Stimulated activated CD4-positive, alpha-beta T cell treated with anti-CD3 and anti-CD28 coated beads, Interleukin-15, amount 100 ng/mL, for 48 hours (primary cell): ENCODE data around the gene ADARB1.

Source experiments
- DNase-seq, 2 donors: peaks; one replicate each; pipeline ENCODE4 v3.0.0-alpha.2; 2020; ENCODE audit warnings: low read depth in 2 of 2

The ADARB1 gene

GRCh38 chr21:45039317-45040156 lies 34.8 kb upstream of the ADARB1 start:
- no peak for DNase-seq

- no peak for DNase-seq
These were observed 34.1 kb upstream of the ADARB1 start for GRCh38 chr21:45040157-45040711.

- no peak for DNase-seq
These were observed 33.6 kb upstream of the ADARB1 start for GRCh38 chr21:45040739-45041138.

- no peak for DNase-seq
These were observed 33.0 kb upstream of the ADARB1 start for GRCh38 chr21:45041351-45041805.

GRCh38 chr21:45041984-45042663 lies 32.3 kb upstream of the ADARB1 start:
- no peak for DNase-seq

- no peak for DNase-seq
These were observed 31.7 kb upstream of the ADARB1 start for GRCh38 chr21:45042664-45043161.

- no peak for DNase-seq
These were observed 30.8 kb upstream of the ADARB1 start for GRCh38 chr21:45043541-45044020.

DNA sequence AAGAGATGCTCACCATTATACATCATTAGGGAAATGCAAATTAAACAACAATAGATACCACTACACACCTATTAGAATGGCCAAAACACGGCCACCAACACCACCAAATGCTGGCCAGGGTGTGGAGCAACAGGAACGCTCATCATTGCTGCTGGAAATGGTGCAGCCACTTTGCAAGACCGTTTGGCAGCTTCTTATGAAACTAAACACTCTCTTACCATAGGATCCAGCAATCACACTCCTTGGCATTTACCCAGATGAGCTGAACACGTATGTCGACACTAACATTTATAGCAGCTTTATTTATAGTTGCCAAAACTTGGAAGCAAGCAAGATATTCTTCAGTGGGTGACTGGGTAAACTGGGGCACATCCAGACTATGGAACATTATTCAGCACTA lies 28.9 kb upstream of the ADARB1 start:
- no peak for DNase-seq

DNA sequence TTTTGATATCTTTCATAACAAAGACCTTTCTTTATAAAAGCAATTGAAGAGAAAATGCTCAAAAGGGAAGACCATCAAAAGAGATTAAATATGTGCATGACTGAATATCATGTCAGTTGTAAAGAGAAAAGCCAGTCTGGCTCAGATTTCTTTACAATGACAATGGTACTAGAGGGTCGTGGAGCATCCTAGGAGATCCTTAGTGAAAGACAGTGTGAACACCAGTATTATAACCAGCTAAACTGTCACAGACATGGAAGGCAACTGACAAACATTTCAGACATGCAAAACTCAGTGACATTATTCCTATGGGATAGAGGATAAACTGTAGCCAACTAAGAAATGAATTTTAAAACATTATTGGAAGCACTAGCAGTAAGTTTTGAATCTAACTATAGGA lies 27.1 kb upstream of the ADARB1 start:
- no peak for DNase-seq

DNA sequence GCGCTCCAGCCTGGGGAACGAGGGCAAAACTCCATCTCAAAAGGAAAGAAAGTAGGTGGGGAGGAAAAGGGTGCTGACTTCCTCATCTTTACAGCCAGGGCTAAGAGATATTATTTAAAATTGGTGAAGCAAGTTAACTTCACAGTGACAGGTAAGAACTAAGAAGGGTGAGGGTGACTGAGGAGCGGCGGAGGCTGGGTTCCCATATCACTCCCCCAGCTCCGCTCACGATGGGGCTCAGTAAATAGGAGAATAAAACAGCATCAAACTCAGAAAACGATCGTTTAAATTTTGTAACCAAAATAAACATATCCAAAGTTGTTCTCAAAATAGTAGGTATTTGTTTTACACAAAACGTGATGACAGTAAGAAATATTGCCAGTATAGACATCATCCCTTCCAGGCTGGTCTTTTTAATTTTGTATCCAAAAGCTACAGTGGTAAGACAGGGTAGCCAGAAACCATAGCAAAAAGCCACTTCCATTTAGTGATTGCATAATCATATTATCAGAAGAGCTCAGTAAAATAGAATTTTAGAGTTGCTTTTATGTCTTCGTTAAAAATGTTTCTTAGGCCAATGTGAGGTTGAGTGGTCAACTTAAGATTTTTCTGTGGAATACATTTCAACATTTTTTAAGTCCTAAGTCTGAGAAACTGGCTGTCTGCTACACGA lies 26.2 kb upstream of the ADARB1 start:
- no peak for DNase-seq

DNA sequence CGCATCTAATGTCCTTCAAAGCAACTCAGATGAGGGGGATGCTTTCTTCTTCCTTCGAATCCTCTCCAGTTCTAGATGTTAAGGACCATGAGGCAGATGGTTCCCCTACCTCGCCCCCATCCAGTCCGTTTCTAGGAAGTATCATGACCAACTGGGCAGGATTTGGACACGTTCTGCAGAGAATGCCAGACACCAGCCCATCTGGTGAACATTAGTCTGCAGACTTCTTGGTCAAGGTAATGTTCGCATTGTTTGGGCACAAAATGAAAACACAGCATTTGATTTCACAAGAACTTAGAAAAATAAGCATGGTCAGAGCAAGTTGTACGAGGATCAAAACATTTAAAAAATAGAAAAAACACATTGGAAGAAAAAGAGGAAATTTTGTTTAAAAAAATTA lies 25.4 kb upstream of the ADARB1 start:
- no peak for DNase-seq

- no peak for DNase-seq
These were observed 24.6 kb upstream of the ADARB1 start for GRCh38 chr21:45049714-45050344.

GRCh38 chr21:45050345-45050796 lies 24.0 kb upstream of the ADARB1 start:
- no peak for DNase-seq

GRCh38 chr21:45050797-45051489 lies 23.4 kb upstream of the ADARB1 start:
- DNase-seq: no peak

DNA sequence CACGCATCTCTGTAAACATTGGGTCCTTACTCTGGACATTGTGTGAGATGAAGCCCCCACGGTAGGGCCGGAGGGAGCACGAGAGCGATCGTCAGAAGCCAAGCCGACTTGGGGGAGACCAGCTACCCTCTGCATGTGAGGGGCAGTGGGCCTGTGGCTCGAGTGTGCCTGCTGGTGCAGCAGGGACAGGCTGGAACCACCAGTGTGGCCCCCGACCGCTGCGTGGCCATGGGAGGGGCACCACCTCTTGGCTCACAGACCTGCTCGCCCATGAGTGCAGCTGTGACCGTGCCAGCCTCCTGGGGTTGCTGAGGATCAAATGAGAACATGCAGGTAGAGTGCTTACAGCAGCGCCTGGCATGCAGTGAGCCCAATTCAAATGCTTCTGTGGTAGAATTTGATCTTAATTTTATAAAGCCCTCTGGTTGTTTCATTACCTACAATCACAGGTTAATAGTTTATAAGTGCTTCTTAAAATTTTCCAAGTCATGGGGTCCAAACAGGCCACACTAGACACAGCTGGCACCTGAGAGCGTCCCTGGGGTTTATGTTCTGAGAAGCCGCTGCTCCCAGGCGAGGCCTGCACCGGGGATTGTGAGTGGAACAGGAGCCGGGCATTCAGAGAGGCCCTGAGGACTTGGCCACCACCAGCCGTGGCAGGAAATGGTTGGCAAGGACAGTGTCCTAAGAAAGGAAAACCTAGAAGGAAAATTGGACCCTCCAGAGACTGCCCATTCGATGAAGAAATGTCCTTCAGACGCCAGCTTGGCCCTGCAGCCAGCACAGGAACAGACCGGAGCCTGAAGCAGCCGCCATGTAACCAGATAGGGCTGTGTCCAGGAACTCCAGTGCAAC lies 22.6 kb upstream of the ADARB1 start:
- no peak for DNase-seq

- no peak for DNase-seq
These were observed 21.4 kb upstream of the ADARB1 start for GRCh38 chr21:45052960-45053359.

- no peak for DNase-seq
These were observed 20.7 kb upstream of the ADARB1 start for GRCh38 chr21:45053561-45054226.

- no peak for DNase-seq
These were observed 20.0 kb upstream of the ADARB1 start for GRCh38 chr21:45054227-45054926.
